ENCODE results near the gene SQSTM1. TPM values are rescaled to one million over a fixed set of nuclear protein-coding genes. Genes with fewer than 3 reads are reported as not detected.

SQSTM1 gene
- total RNA-seq, 1 experiment from 2014 or later, result 100.0 TPM

GRCh38 chr5:179837076-179838011 lies 16.6 kb downstream of the SQSTM1 start:
- no peak for DNase-seq
- no peaks in the 10 kb centered on the region for H3K79me2 ChIP-seq (ENCODE audit: low read length)
- no peaks in the 10 kb centered on the region for H3K9me3 ChIP-seq (ENCODE audit: low read length)
- no peak overlapping the region for H3K4me3 ChIP-seq (ENCODE audit: low read length)
- H3K27ac ChIP-seq (ENCODE audit: low read length), result no peak overlapping the region
- H3K36me3 ChIP-seq (ENCODE audit: insufficient read depth, low read length), result peaks cover 18% of the 10 kb centered on the region; the same call in 1 of the 2 replicates
- no peak overlapping the region for H3K4me2 ChIP-seq (ENCODE audit: low read depth, low read length, poor library complexity, severe bottlenecking)
- no peaks in the 10 kb centered on the region for H4K20me1 ChIP-seq (ENCODE audit: insufficient read depth, low read depth, low read length)
- H3K27me3 ChIP-seq (ENCODE audit: low read length), result no peaks in the 10 kb centered on the region
- no peaks in the 10 kb centered on the region for H3K4me1 ChIP-seq (ENCODE audit: low read length)
- no peak overlapping the region for H3K9ac ChIP-seq (ENCODE audit: low read length)
- no peak overlapping the region for H2AFZ ChIP-seq (ENCODE audit: low read length)
- H3K9me2 ChIP-seq (replicated peaks; ENCODE audit: insufficient read depth, low read length), result no peaks in the 10 kb centered on the region

GRCh38 chr5:179839328-179840256 lies 18.9 kb downstream of the SQSTM1 start:
- Histone ChIP-seq H3K9me3 (ENCODE audit: low read length) (no peaks in the 10 kb centered on the region), H3K4me3 (ENCODE audit: low read length) (no peak overlapping the region), H3K27ac (ENCODE audit: low read length) (no peak overlapping the region), H3K9ac (ENCODE audit: low read length) (no peak overlapping the region), H2AFZ (ENCODE audit: low read length) (no peak overlapping the region), H3K4me1 (ENCODE audit: low read length) (no peaks in the 10 kb centered on the region), H3K36me3 (ENCODE audit: insufficient read depth, low read length) (peaks cover 11% of the 10 kb centered on the region; the same call in 1 of the 2 replicates), H4K20me1 (ENCODE audit: insufficient read depth, low read depth, low read length) (no peaks in the 10 kb centered on the region), H3K9me2 (replicated peaks; ENCODE audit: insufficient read depth, low read length) (no peaks in the 10 kb centered on the region), H3K27me3 (ENCODE audit: low read length) (no peaks in the 10 kb centered on the region), H3K4me2 (ENCODE audit: low read depth, low read length, poor library complexity, severe bottlenecking) (no peak overlapping the region), H3K79me2 (ENCODE audit: low read length) (no peaks in the 10 kb centered on the region)
- DNase-seq, result no peak

GRCh38 chr5:179840321-179840720 lies 19.6 kb downstream of the SQSTM1 start:
- Histone ChIP-seq H3K4me1 (ENCODE audit: low read length) (no peaks in the 10 kb centered on the region), H3K27me3 (ENCODE audit: low read length) (no peaks in the 10 kb centered on the region), H3K4me3 (ENCODE audit: low read length) (no peak overlapping the region), H3K27ac (ENCODE audit: low read length) (no peak overlapping the region), H3K79me2 (ENCODE audit: low read length) (no peaks in the 10 kb centered on the region), H4K20me1 (ENCODE audit: insufficient read depth, low read depth, low read length) (no peaks in the 10 kb centered on the region), H2AFZ (ENCODE audit: low read length) (no peak overlapping the region), H3K4me2 (ENCODE audit: low read depth, low read length, poor library complexity, severe bottlenecking) (no peak overlapping the region), H3K9me2 (replicated peaks; ENCODE audit: insufficient read depth, low read length) (no peaks in the 10 kb centered on the region), H3K36me3 (ENCODE audit: insufficient read depth, low read length) (peaks cover 11% of the 10 kb centered on the region; the same call in 1 of the 2 replicates), H3K9me3 (ENCODE audit: low read length) (no peaks in the 10 kb centered on the region), H3K9ac (ENCODE audit: low read length) (no peak overlapping the region)
- no peak for DNase-seq

- DNase-seq, result no peak
- Histone ChIP-seq H3K4me1 (ENCODE audit: low read length) (no peaks in the 10 kb centered on the region), H3K27ac (ENCODE audit: low read length) (no peak overlapping the region), H3K4me3 (ENCODE audit: low read length) (no peak overlapping the region), H3K79me2 (ENCODE audit: low read length) (no peaks in the 10 kb centered on the region), H3K9me3 (ENCODE audit: low read length) (no peaks in the 10 kb centered on the region), H4K20me1 (ENCODE audit: insufficient read depth, low read depth, low read length) (no peaks in the 10 kb centered on the region), H3K4me2 (ENCODE audit: low read depth, low read length, poor library complexity, severe bottlenecking) (no peak overlapping the region), H3K9ac (ENCODE audit: low read length) (no peak overlapping the region), H3K27me3 (ENCODE audit: low read length) (no peaks in the 10 kb centered on the region), H3K9me2 (replicated peaks; ENCODE audit: insufficient read depth, low read length) (no peaks in the 10 kb centered on the region), H2AFZ (ENCODE audit: low read length) (no peak overlapping the region), H3K36me3 (ENCODE audit: insufficient read depth, low read length) (peaks cover 12% of the 10 kb centered on the region)
Measured at GRCh38 chr5:179840766-179841165, 20.1 kb downstream of the SQSTM1 start.

GRCh38 chr5:179841621-179842020 lies 20.9 kb downstream of the SQSTM1 start:
- Histone ChIP-seq H3K27me3 (ENCODE audit: low read length) (no peaks in the 10 kb centered on the region), H3K9ac (ENCODE audit: low read length) (no peak overlapping the region), H3K36me3 (ENCODE audit: insufficient read depth, low read length) (peaks cover 20% of the 10 kb centered on the region), H3K4me1 (ENCODE audit: low read length) (no peaks in the 10 kb centered on the region), H2AFZ (ENCODE audit: low read length) (no peak overlapping the region), H3K9me2 (replicated peaks; ENCODE audit: insufficient read depth, low read length) (no peaks in the 10 kb centered on the region), H3K79me2 (ENCODE audit: low read length) (no peaks in the 10 kb centered on the region), H4K20me1 (ENCODE audit: insufficient read depth, low read depth, low read length) (no peaks in the 10 kb centered on the region), H3K4me2 (ENCODE audit: low read depth, low read length, poor library complexity, severe bottlenecking) (no peak overlapping the region), H3K27ac (ENCODE audit: low read length) (no peak overlapping the region), H3K9me3 (ENCODE audit: low read length) (no peaks in the 10 kb centered on the region; the same call in 1 of the 2 replicates), H3K4me3 (ENCODE audit: low read length) (no peak overlapping the region)
- no peak for DNase-seq

GRCh38 chr5:179852993-179853547 lies 32.4 kb downstream of the SQSTM1 start:
- peaks cover 47% of the 10 kb centered on the region for H3K79me2 ChIP-seq (ENCODE audit: low read length)
- DNase-seq, result peak; percentile 83
- peak overlapping the region; percentile 74 for H3K27ac ChIP-seq (ENCODE audit: low read length)
- peak overlapping the region; percentile 47 for H3K4me2 ChIP-seq (ENCODE audit: low read depth, low read length, poor library complexity, severe bottlenecking)
- peak overlapping the region; percentile 19; the same call in 1 of the 2 replicates for H3K4me3 ChIP-seq (ENCODE audit: low read length)
- no peak overlapping the region for H2AFZ ChIP-seq (ENCODE audit: low read length)
- H3K27me3 ChIP-seq (ENCODE audit: low read length), result no peaks in the 10 kb centered on the region
- H3K9me3 ChIP-seq (ENCODE audit: low read length), result no peaks in the 10 kb centered on the region
- peaks cover 33% of the 10 kb centered on the region for H3K36me3 ChIP-seq (ENCODE audit: insufficient read depth, low read length)
- H3K9ac ChIP-seq (ENCODE audit: low read length), result peak overlapping the region; percentile 51
- peaks cover 29% of the 10 kb centered on the region for H3K4me1 ChIP-seq (ENCODE audit: low read length)
- H4K20me1 ChIP-seq (ENCODE audit: insufficient read depth, low read depth, low read length), result no peaks in the 10 kb centered on the region
- H3K9me2 ChIP-seq (replicated peaks; ENCODE audit: insufficient read depth, low read length), result no peaks in the 10 kb centered on the region

- Histone ChIP-seq H3K9ac (ENCODE audit: low read length) (no peak overlapping the region), H3K9me2 (replicated peaks; ENCODE audit: insufficient read depth, low read length) (no peaks in the 10 kb centered on the region)
- DNase-seq, result no peak
Measured at GRCh38 chr5:179854356-179854755, 33.7 kb downstream of the SQSTM1 start.

More at GRCh38 chr5:179854356-179854755, 33.7 kb downstream of the SQSTM1 start:
- Histone ChIP-seq H3K27ac (ENCODE audit: low read length) (no peak overlapping the region), H4K20me1 (ENCODE audit: insufficient read depth, low read depth, low read length) (no peaks in the 10 kb centered on the region), H3K36me3 (ENCODE audit: insufficient read depth, low read length) (peaks cover 26% of the 10 kb centered on the region), H3K27me3 (ENCODE audit: low read length) (no peaks in the 10 kb centered on the region), H3K4me1 (ENCODE audit: low read length) (peaks cover 31% of the 10 kb centered on the region), H2AFZ (ENCODE audit: low read length) (no peak overlapping the region), H3K9me3 (ENCODE audit: low read length) (no peaks in the 10 kb centered on the region), H3K79me2 (ENCODE audit: low read length) (peaks cover 51% of the 10 kb centered on the region), H3K4me2 (ENCODE audit: low read depth, low read length, poor library complexity, severe bottlenecking) (no peak overlapping the region), H3K4me3 (ENCODE audit: low read length) (no peak overlapping the region)
